GM12873 (cell line): Measurements from ENCODE around the gene TRAPPC6A.

Source experiments
- TF ChIP-seq, protein P1 (sequence below): IDR thresholded peaks from 2 replicates; pipeline ENCODE4 v1.5.1; 2012; ENCODE audit warnings: low read depth, mild to moderate bottlenecking, moderate library complexity, low read length, control low read depth; ENCODE audit not compliant: insufficient read depth; ENCODE audit errors: missing control alignments

TRAPPC6A gene

DNA sequence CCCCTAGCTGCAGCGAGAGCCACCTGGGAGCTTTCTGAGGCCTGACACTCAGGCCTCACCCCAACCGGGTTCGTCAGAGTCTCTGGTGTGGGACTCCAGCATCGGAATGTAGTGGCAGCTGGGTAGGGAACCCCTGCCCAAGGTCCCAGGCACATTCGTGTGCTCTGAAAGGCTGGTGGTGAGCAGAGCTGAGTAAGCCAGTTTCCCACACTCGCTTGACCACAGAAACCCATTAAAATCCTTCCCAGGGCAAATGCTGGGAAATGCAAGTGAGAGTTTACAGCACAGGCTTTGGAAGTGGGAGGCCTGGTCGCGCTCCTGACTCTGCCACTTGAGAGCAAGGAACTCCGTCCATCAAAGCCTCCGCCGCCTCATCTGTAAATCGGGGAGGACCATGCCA, 4.2 kb downstream of the TRAPPC6A start:
- TF ChIP-seq, protein P1, sequence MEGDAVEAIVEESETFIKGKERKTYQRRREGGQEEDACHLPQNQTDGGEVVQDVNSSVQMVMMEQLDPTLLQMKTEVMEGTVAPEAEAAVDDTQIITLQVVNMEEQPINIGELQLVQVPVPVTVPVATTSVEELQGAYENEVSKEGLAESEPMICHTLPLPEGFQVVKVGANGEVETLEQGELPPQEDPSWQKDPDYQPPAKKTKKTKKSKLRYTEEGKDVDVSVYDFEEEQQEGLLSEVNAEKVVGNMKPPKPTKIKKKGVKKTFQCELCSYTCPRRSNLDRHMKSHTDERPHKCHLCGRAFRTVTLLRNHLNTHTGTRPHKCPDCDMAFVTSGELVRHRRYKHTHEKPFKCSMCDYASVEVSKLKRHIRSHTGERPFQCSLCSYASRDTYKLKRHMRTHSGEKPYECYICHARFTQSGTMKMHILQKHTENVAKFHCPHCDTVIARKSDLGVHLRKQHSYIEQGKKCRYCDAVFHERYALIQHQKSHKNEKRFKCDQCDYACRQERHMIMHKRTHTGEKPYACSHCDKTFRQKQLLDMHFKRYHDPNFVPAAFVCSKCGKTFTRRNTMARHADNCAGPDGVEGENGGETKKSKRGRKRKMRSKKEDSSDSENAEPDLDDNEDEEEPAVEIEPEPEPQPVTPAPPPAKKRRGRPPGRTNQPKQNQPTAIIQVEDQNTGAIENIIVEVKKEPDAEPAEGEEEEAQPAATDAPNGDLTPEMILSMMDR, result no peak

DNA sequence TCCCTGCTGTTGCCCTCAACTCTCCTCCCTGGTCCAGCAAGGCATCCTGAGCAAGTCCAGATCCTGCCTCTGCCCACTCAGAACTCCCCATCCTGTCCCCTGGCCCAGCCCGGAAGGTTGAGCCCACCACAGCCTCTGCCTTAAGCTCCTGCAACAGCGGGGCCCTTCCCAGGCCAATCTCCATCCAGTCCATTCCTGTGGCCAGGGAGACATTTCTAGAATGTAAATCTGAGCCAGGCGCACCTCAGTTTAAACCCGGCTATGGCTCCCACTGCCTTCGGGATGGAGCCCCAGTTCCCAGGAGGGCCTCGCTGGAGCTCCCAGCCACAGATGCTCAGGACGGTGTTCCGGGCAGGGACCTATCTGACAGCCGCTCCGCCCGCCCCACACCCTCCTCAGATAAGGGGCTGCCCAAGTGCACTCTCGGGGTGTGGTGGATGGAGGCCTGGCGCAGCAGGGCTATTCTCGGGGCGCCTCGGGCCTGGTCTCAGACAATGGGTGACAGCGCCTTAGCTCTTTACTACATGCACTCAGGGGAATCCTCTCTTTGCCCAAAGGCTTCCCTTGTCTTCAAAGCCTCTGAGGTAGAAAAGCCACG, 5.3 kb downstream of the TRAPPC6A start:
- TF ChIP-seq, protein P1, result no peak

DNA sequence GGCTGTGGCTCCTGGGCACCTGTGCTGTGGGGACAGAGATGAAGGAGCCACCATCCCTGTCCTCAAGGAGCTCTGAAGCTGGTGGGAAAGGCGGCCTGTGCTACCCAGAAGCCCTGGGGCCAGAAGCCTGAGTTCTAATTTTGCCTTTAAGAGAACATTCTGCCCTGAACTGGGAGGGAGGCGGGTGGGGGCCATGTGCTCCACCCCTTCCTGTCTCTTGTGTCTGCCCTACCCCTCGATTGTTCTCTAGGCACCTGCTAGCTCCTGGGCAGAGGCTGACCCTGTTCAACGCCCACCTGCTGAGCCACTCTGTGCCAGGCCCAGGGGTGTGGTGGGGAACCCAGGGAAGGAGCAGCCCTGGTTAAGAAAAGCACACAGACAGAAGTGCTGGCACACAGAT, 5.9 kb downstream of the TRAPPC6A start:
- TF ChIP-seq, protein P1, result no peak

DNA sequence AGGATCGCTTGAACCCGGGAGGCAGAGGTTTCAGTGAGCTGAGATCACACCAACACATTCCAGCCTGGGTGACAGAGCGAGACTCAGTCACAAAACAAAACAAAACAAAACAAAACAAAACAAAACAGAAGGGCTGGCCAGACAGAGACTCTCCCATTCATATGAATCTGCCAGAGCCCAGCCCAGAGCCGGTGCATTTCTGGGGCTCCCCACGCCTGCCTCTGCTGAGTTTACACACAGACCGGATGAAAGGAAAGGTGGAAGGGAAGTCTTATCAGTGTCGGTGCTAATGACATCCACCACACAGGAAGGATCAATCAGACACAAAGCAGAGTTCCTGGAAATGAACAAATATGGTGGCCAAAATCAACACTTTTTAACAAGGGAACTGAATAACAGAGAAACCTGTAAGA, 6.8 kb downstream of the TRAPPC6A start:
- TF ChIP-seq, protein P1, result no peak

DNA sequence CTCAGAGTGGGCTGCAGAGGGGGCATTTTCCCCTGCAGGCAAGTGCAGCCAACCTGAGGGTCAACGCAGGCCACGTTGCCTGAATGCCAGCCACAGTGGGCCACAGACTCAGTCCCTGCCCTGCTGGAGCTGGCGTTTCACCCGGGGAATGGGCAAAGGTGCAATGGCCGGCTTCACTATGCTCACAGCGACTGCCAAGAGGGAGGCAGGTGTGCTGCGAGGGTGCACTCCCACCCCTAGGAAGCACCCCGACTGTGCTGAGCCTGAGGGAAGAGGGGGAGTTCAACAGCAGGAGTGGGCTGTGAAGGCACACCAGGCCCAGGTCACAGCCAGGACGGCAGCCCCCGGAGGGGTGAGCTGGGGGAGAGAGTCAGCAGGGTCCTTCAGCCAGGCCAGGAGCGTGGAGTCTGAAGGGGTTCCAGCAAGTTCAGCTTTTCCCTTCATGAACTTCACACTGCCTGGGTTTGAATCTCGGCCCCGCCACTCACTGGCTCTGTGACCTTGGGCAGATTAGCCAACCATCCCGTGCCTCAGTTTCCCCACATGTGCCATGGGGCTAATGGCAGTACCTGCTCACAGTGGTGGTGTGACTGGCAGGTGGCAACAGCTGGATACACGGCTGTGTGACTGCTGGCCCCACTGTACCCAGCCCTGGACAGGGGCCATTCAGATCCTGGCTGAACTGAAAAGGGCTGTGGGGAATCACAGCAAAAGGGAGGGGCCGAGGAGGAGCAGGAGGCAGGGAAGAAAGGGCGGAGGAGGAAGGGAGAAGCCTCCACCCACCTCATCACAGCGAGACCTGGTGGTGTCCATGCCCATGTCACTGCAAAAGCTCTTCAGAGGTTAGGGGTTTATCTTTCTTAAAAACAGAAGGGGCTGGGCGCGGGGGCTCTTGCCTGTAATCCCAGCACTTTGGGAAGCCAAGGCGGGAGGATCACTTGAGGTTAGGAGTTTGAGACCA, 7.6 kb downstream of the TRAPPC6A start:
- TF ChIP-seq, protein P1, result no peak

DNA sequence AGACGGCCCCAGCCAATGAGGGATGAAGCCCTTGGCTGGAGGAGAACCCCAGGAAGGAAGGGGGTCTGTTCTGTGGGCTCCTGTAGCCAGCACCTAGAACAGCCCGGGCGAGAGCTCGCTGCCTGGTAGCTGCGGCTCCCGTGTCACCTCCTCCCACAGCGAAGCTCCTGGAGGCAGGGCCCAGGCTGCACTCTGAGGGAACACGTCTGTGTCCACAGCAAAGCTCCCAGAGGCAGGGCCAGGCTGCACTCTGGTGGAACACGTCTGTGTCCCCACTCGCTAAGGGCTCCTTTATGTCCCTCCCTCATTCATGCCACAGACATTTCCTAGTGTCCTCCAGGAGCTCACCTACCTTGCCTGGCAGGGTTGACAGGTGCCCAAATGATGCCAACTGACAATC, 8.4 kb downstream of the TRAPPC6A start:
- TF ChIP-seq, protein P1, result no peak

DNA sequence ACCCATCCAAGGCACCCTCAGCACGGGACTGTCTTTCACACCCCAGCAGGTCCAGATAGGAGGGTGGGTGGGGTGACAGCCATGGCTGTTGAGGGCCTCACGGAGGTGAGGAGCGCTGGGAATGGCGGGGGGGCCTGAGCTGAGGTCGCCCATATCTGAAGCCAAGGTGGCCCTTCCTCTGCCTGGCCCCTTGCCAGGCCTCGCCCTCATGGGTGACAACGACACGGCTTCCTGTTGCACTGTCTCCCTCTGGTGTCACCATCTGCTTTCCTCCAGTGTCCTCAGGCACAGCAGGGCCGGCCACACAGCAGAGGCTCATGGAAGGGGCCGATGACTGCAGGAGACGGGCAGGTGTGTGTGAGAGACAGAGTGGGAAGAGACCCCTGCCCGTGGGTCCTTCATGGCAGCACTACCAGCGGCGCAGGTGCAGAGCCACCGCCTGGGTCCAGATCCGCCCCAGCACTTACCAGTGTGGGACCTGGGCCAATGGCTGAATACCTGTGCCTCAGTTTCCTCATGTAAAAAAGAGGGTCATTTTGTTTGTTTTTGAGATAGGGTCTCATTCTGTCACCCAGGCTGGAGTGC, 9.2 kb downstream of the TRAPPC6A start:
- TF ChIP-seq, protein P1, result no peak
